Measurements from ENCODE around the gene C20orf202.

Gene C20orf202

DNA sequence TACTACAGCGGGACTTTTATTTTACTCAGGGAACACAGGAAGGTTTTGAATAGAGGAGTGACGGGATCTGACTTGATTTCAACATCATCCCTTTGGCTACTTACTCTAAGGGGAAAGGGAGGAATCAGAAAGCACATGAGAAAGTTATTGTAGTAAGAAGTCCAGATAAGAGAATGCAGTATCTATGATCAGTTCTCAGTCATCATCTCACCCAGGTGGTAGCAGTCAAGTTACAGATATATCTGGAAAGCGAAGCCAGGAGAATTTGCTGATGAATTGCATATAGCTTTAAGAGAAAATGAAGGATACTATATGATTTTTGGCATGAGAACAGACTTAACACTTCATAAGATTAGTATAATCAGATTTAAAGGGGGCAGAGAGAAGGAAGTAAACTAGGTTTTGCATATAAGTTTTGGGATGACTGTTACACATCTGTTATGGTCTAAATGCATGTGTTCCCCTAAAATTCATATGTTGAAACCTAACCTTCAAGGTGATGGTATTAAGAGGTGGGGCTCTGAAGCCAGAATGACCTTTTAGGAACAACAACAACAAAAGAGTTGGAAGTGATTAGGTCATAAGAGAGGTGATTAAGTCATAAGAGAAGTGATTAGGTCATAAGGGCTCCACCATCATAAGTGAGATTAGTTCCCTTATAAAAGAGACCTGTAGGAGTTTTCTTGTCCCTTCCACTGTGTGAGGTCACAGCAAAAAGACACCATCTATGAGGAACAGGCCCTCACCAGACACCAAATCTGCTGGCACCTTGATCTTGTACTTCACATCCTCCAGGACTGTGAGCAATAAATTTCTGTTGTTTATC, 29.2 kb downstream of the C20orf202 start:
- H4K20me1 ChIP-seq (ENCODE audit: low read depth, low read length), result no peaks in the 10 kb centered on the region
- no peak overlapping the region for H3K4me2 ChIP-seq (ENCODE audit: low read depth, low read length, poor library complexity, severe bottlenecking)
- no peaks in the 10 kb centered on the region for H3K79me2 ChIP-seq (ENCODE audit: insufficient read depth, low read length)
- H3K36me3 ChIP-seq (ENCODE audit: low read length), result no peaks in the 10 kb centered on the region
- TF ChIP-seq CTCF (IDR thresholded peaks at IDR 0.05; ENCODE audit: insufficient read depth, low read length, poor library complexity, severe bottlenecking), result no peak
- TF ChIP-seq EZH2phosphoT487 (conservative IDR thresholded peaks at IDR 0.05; ENCODE audit: low read length), result no peak
- H3K9me3 ChIP-seq (ENCODE audit: insufficient read depth, low read length), result no peaks in the 10 kb centered on the region
- no peak overlapping the region for H3K4me3 ChIP-seq (ENCODE audit: insufficient read depth, low read length, poor library complexity, severe bottlenecking)
- no peak overlapping the region for H3K9ac ChIP-seq (ENCODE audit: low read length)
- no peak overlapping the region for H2AFZ ChIP-seq (ENCODE audit: low read depth, low read length, severe bottlenecking)
- H3K9me2 ChIP-seq (replicated peaks; ENCODE audit: insufficient read depth, low read length), result no peaks in the 10 kb centered on the region
- H3F3A ChIP-seq (ENCODE audit: insufficient read depth), result no peaks in the 10 kb centered on the region
- H3K27me3 ChIP-seq (ENCODE audit: low read length), result no peaks in the 10 kb centered on the region
- H3K27ac ChIP-seq (ENCODE audit: low read depth, low read length), result no peak overlapping the region

DNA sequence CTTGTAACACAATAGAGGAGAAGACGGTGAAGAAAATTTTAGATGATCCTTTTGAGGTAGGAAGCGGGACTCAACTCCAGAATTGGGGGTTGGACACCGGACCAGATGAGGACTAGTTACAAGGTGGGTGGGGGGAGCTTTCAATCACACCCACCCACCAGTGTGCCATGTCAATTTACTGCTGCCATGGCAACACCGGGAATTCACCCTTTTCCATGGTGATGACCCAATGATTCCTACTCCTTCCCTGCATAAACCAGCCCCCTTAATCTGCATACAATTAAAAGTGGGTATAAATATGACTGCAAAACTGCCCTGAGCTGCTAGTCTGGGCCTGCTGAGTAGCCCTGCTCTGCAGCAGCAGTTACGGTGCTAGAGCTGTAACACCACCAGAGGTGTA, 37.3 kb downstream of the C20orf202 start:
- Histone ChIP-seq H4K20me1 (ENCODE audit: low read depth, low read length) (no peaks in the 10 kb centered on the region), H3K36me3 (ENCODE audit: low read length) (no peaks in the 10 kb centered on the region), H3K4me2 (ENCODE audit: low read depth, low read length, poor library complexity, severe bottlenecking) (no peak overlapping the region), H3K9me3 (ENCODE audit: insufficient read depth, low read length) (no peaks in the 10 kb centered on the region), H3K9me2 (replicated peaks; ENCODE audit: insufficient read depth, low read length) (no peaks in the 10 kb centered on the region), H3K79me2 (ENCODE audit: insufficient read depth, low read length) (no peaks in the 10 kb centered on the region), H3K27me3 (ENCODE audit: low read length) (no peaks in the 10 kb centered on the region), H3K9ac (ENCODE audit: low read length) (no peak overlapping the region), H3K4me3 (ENCODE audit: insufficient read depth, low read length, poor library complexity, severe bottlenecking) (no peak overlapping the region), H3K27ac (ENCODE audit: low read depth, low read length) (no peak overlapping the region), H3F3A (ENCODE audit: insufficient read depth) (no peaks in the 10 kb centered on the region), H2AFZ (ENCODE audit: low read depth, low read length, severe bottlenecking) (no peak overlapping the region)
- TF ChIP-seq CTCF (IDR thresholded peaks at IDR 0.05; ENCODE audit: insufficient read depth, low read length, poor library complexity, severe bottlenecking), result no peak
- TF ChIP-seq EZH2phosphoT487 (conservative IDR thresholded peaks at IDR 0.05; ENCODE audit: low read length), result no peak

GRCh38 chr20:1241456-1241855, 38.2 kb downstream of the C20orf202 start:
- Histone ChIP-seq H3K27me3 (ENCODE audit: low read length) (no peaks in the 10 kb centered on the region), H3K9me3 (ENCODE audit: insufficient read depth, low read length) (no peaks in the 10 kb centered on the region), H3K9me2 (replicated peaks; ENCODE audit: insufficient read depth, low read length) (no peaks in the 10 kb centered on the region), H3K36me3 (ENCODE audit: low read length) (no peaks in the 10 kb centered on the region), H3K4me2 (ENCODE audit: low read depth, low read length, poor library complexity, severe bottlenecking) (no peak overlapping the region), H4K20me1 (ENCODE audit: low read depth, low read length) (no peaks in the 10 kb centered on the region), H2AFZ (ENCODE audit: low read depth, low read length, severe bottlenecking) (no peak overlapping the region), H3F3A (ENCODE audit: insufficient read depth) (no peaks in the 10 kb centered on the region), H3K79me2 (ENCODE audit: insufficient read depth, low read length) (no peaks in the 10 kb centered on the region), H3K9ac (ENCODE audit: low read length) (no peak overlapping the region), H3K27ac (ENCODE audit: low read depth, low read length) (no peak overlapping the region), H3K4me3 (ENCODE audit: insufficient read depth, low read length, poor library complexity, severe bottlenecking) (no peak overlapping the region)
- no peak for TF ChIP-seq CTCF (IDR thresholded peaks at IDR 0.05; ENCODE audit: insufficient read depth, low read length, poor library complexity, severe bottlenecking)
- TF ChIP-seq EZH2phosphoT487 (conservative IDR thresholded peaks at IDR 0.05; ENCODE audit: low read length), result no peak
